HEK293 (cell line): ENCODE results near the gene GPR15.

Experiments used
- CTCF ChIA-PET: fragments of 350-600 bp; formaldehyde crosslinking; extraction: SDS; loops from one replicate; lab custom pipeline; 2021; ENCODE audit warnings: antibody characterized with exemption; lab: Yijun Ruan, JAX
- POLR2A ChIA-PET: fragments of 300-600 bp; formaldehyde crosslinking; extraction: SDS; loops from one replicate; lab custom pipeline; 2020; ENCODE audit warnings: antibody characterized with exemption, inconsistent platforms; lab: Yijun Ruan, JAX
- H3K27ac ChIP-seq: fragments of 200-500 bp; sonication (Bioruptor generic); 2 replicates; pipeline ENCODE4 v1.5.1; 2014; ENCODE audit warnings: low read depth, low read length, control low read depth, inconsistent platforms; ENCODE audit errors: extremely low read depth
- H3K36me3 ChIP-seq, 2 experiments: fragments of 200-500 bp in 1 of 2; sonication (Bioruptor generic) in 1 of 2; 1 replicate in 1 of 2; 2 replicates in 1 of 2; pipeline ENCODE4 v1.5.1; 2014 to 2017; ENCODE audit warnings: inconsistent platforms in 2 of 2, low read length in 2 of 2; ENCODE audit not compliant: control insufficient read depth in 2 of 2, insufficient read depth in 1 of 2
- H3K4me1 ChIP-seq: fragments of 200-500 bp; sonication (Bioruptor generic); 2 replicates; pipeline ENCODE4 v1.5.1; 2014; ENCODE audit warnings: mild to moderate bottlenecking, low read length, inconsistent platforms; ENCODE audit not compliant: control insufficient read depth, insufficient read depth
- H3K4me3 ChIP-seq: 2 replicates; pipeline ENCODE4 v1.5.1; 2011; ENCODE audit warnings: low read depth, mild to moderate bottlenecking, control low read depth, low read length, moderate library complexity
- H3K9me3 ChIP-seq: fragments of 200-500 bp; sonication (Bioruptor generic); 2 replicates; pipeline ENCODE4 v1.5.1; 2014; ENCODE audit warnings: low read depth, low read length, inconsistent platforms; ENCODE audit not compliant: control insufficient read depth, insufficient read depth
- HOXC10 ChIP-seq: sonication (generic); formaldehyde crosslinking; IDR thresholded peaks from 2 replicates; pipeline ENCODE4 v1.8.1; 2023; ENCODE audit warnings: mild to moderate bottlenecking, missing genetic modification reagents
- SCRT1 ChIP-seq: fragments of 450-650 bp; formaldehyde crosslinking; IDR thresholded peaks from 2 replicates; pipeline ENCODE4 v1.5.1; 2016; ENCODE audit warnings: missing biosample characterization, missing genetic modification characterization, borderline replicate concordance
- SETDB1 ChIP-seq: IDR thresholded peaks from one replicate; pipeline ENCODE4 v1.6.1; 2017; ENCODE audit warnings: mild to moderate bottlenecking, low read length, moderate library complexity, mixed read lengths; ENCODE audit not compliant: insufficient read length
- ZNF132 ChIP-seq: fragments of 450-650 bp; formaldehyde crosslinking; IDR thresholded peaks from 2 replicates; pipeline ENCODE4 v1.5.1; 2017; ENCODE audit warnings: missing biosample characterization, missing genetic modification characterization, borderline replicate concordance
- ZNF140 ChIP-seq: fragments of 450-650 bp; formaldehyde crosslinking; IDR thresholded peaks from 2 replicates; pipeline ENCODE4 v1.5.1; 2016; ENCODE audit warnings: missing biosample characterization, missing genetic modification characterization
- ZNF146 ChIP-seq: fragments of 450-650 bp; formaldehyde crosslinking; IDR thresholded peaks from 2 replicates; pipeline ENCODE4 v1.5.1; 2016; ENCODE audit warnings: missing biosample characterization, missing genetic modification characterization
- ZNF248 ChIP-seq: fragments of 450-650 bp; formaldehyde crosslinking; IDR thresholded peaks from 2 replicates; pipeline ENCODE4 v1.5.1; 2017; ENCODE audit warnings: missing biosample characterization, missing genetic modification characterization
- ZNF274 ChIP-seq, 2 experiments: fragments of 200-500 bp in 1 of 2; fragments of 450-650 bp in 1 of 2; sonication (Bioruptor generic) in 1 of 2; formaldehyde crosslinking in 1 of 2; IDR thresholded peaks; 2 replicates each; pipeline versions ENCODE4 v1.5.1 to v1.6.1; 2014 to 2016; ENCODE audit warnings: borderline replicate concordance in 1 of 2, inconsistent platforms in 1 of 2, low read length in 1 of 2, missing biosample characterization in 1 of 2, missing genetic modification characterization in 1 of 2
- ZNF302 ChIP-seq: fragments of 450-650 bp; formaldehyde crosslinking; IDR thresholded peaks from 2 replicates; pipeline ENCODE4 v1.5.1; 2016; ENCODE audit warnings: missing biosample characterization, missing genetic modification characterization, low read depth
- ZNF658 ChIP-seq: fragments of 450-650 bp; formaldehyde crosslinking; IDR thresholded peaks from 2 replicates; pipeline ENCODE4; 2016; ENCODE audit warnings: missing biosample characterization, missing genetic modification characterization
- ZNF843 ChIP-seq: fragments of 450-650 bp; formaldehyde crosslinking; IDR thresholded peaks from 2 replicates; pipeline ENCODE4 v1.5.1; 2016; ENCODE audit warnings: missing biosample characterization, missing genetic modification characterization
- TF ChIP-seq, protein P1 (sequence below): fragments of 450-650 bp; formaldehyde crosslinking; IDR thresholded peaks from 2 replicates; pipeline ENCODE4 v1.5.1; 2016; ENCODE audit warnings: missing biosample characterization, missing genetic modification characterization
- TF ChIP-seq, protein P2 (sequence below): IDR thresholded peaks from 2 replicates; pipeline ENCODE4 v1.6.1; 2011; ENCODE audit warnings: mild to moderate bottlenecking, low read depth, low read length, borderline replicate concordance
- TF ChIP-seq, protein P3 (sequence below): fragments of 450-650 bp; formaldehyde crosslinking; IDR thresholded peaks from 2 replicates; pipeline ENCODE4 v1.5.1; 2017; ENCODE audit warnings: missing biosample characterization, missing genetic modification characterization
- TF ChIP-seq, protein P4 (sequence below): fragments of 450-650 bp; IDR thresholded peaks from 2 replicates; pipeline ENCODE4 v1.5.1; 2018; ENCODE audit warnings: missing biosample characterization, missing genetic modification characterization
- TF ChIP-seq, protein P5 (sequence below): sonication (generic); formaldehyde crosslinking; IDR thresholded peaks from 2 replicates; pipeline ENCODE4 v1.8.1; 2022; ENCODE audit warnings: mild to moderate bottlenecking, moderate library complexity, missing genetic modification reagents
- TF ChIP-seq, protein P6 (sequence below): fragments of 450-650 bp; formaldehyde crosslinking; IDR thresholded peaks from 2 replicates; pipeline ENCODE4 v1.5.1; 2016; ENCODE audit warnings: missing biosample characterization, missing genetic modification characterization
- TF ChIP-seq, protein P7 (sequence below): fragments of 450-650 bp; formaldehyde crosslinking; IDR thresholded peaks from 2 replicates; pipeline ENCODE4 v1.5.1; 2016; ENCODE audit warnings: missing biosample characterization, missing genetic modification characterization

GPR15 gene

DNA sequence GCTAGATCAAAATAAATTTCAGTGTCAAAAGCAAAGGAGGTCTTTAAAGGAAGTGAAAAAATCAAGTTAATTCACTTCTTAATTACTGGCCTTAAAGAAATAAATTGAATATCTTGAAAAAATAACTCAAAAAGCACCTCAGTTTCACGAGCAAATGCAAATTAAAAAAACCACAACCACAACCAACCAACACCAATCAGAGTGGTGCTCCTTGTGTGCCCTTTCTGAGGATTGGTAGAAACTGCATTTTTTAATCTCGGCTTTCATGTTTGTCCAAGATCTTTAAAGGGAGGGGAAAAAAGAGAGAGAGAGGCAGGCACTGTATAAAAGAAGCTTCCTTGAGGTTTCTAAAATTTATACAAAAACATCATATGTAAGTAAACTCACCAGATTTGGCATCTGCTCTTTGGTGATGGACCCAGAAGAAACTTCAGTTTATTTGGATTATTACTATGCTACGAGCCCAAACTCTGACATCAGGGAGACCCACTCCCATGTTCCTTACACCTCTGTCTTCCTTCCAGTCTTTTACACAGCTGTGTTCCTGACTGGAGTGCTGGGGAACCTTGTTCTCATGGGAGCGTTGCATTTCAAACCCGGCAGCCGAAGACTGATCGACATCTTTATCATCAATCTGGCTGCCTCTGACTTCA is at the start of gene GPR15:
GPR15 (plus strand) TSS at position 357 of the 653 bp plus-strand sequence; CDS start at position 413, 56 bp downstream.
- H3K9me3 ChIP-seq: no peaks in the 10 kb centered on the region
- ChIA-PET POLR2A (no interaction called here), CTCF (no interaction called here)
- H3K27ac ChIP-seq: no peak within 1 kb of the TSS
- H3K4me3 ChIP-seq: no peak within 1 kb of the TSS
- H3K36me3 ChIP-seq: no peaks in the 10 kb centered on the region
- no peaks in the 10 kb centered on the region for H3K4me1 ChIP-seq
- TF ChIP-seq SCRT1 (no peak), ZNF658 (tag by site-specific recombination) (no peak), ZNF146 (tag by site-specific recombination) (no peak), ZNF248 (tag by site-specific recombination) (no peak), ZNF843 (no peak), ZNF302 (tag by site-specific recombination) (no peak), HOXC10 (no peak), ZNF140 (tag by site-specific recombination) (no peak), SETDB1 (no peak), ZNF274 (IDR thresholded peaks at IDR 0.05; ENCODE audit: low read length) (no peak), ZNF274 (tag by site-specific recombination; IDR thresholded peaks at IDR 0.05; ENCODE audit: borderline replicate concordance) (no peak), ZNF132 (tag by site-specific recombination) (no peak)
- TF ChIP-seq, protein P1, sequence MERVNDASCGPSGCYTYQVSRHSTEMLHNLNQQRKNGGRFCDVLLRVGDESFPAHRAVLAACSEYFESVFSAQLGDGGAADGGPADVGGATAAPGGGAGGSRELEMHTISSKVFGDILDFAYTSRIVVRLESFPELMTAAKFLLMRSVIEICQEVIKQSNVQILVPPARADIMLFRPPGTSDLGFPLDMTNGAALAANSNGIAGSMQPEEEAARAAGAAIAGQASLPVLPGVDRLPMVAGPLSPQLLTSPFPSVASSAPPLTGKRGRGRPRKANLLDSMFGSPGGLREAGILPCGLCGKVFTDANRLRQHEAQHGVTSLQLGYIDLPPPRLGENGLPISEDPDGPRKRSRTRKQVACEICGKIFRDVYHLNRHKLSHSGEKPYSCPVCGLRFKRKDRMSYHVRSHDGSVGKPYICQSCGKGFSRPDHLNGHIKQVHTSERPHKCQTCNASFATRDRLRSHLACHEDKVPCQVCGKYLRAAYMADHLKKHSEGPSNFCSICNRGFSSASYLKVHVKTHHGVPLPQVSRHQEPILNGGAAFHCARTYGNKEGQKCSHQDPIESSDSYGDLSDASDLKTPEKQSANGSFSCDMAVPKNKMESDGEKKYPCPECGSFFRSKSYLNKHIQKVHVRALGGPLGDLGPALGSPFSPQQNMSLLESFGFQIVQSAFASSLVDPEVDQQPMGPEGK (tag by site-specific recombination): no peak
- TF ChIP-seq, protein P2, sequence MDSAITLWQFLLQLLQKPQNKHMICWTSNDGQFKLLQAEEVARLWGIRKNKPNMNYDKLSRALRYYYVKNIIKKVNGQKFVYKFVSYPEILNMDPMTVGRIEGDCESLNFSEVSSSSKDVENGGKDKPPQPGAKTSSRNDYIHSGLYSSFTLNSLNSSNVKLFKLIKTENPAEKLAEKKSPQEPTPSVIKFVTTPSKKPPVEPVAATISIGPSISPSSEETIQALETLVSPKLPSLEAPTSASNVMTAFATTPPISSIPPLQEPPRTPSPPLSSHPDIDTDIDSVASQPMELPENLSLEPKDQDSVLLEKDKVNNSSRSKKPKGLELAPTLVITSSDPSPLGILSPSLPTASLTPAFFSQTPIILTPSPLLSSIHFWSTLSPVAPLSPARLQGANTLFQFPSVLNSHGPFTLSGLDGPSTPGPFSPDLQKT: no peak
- TF ChIP-seq, protein P3, sequence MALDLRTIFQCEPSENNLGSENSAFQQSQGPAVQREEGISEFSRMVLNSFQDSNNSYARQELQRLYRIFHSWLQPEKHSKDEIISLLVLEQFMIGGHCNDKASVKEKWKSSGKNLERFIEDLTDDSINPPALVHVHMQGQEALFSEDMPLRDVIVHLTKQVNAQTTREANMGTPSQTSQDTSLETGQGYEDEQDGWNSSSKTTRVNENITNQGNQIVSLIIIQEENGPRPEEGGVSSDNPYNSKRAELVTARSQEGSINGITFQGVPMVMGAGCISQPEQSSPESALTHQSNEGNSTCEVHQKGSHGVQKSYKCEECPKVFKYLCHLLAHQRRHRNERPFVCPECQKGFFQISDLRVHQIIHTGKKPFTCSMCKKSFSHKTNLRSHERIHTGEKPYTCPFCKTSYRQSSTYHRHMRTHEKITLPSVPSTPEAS (tag by site-specific recombination): no peak
- TF ChIP-seq, protein P4, sequence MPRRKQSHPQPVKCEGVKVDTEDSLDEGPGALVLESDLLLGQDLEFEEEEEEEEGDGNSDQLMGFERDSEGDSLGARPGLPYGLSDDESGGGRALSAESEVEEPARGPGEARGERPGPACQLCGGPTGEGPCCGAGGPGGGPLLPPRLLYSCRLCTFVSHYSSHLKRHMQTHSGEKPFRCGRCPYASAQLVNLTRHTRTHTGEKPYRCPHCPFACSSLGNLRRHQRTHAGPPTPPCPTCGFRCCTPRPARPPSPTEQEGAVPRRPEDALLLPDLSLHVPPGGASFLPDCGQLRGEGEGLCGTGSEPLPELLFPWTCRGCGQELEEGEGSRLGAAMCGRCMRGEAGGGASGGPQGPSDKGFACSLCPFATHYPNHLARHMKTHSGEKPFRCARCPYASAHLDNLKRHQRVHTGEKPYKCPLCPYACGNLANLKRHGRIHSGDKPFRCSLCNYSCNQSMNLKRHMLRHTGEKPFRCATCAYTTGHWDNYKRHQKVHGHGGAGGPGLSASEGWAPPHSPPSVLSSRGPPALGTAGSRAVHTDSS: no peak
- TF ChIP-seq, protein P5, sequence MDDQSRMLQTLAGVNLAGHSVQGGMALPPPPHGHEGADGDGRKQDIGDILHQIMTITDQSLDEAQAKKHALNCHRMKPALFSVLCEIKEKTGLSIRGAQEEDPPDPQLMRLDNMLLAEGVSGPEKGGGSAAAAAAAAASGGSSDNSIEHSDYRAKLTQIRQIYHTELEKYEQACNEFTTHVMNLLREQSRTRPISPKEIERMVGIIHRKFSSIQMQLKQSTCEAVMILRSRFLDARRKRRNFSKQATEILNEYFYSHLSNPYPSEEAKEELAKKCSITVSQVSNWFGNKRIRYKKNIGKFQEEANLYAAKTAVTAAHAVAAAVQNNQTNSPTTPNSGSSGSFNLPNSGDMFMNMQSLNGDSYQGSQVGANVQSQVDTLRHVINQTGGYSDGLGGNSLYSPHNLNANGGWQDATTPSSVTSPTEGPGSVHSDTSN (CRISPR knock-in tag): no peak
- TF ChIP-seq, protein P6, sequence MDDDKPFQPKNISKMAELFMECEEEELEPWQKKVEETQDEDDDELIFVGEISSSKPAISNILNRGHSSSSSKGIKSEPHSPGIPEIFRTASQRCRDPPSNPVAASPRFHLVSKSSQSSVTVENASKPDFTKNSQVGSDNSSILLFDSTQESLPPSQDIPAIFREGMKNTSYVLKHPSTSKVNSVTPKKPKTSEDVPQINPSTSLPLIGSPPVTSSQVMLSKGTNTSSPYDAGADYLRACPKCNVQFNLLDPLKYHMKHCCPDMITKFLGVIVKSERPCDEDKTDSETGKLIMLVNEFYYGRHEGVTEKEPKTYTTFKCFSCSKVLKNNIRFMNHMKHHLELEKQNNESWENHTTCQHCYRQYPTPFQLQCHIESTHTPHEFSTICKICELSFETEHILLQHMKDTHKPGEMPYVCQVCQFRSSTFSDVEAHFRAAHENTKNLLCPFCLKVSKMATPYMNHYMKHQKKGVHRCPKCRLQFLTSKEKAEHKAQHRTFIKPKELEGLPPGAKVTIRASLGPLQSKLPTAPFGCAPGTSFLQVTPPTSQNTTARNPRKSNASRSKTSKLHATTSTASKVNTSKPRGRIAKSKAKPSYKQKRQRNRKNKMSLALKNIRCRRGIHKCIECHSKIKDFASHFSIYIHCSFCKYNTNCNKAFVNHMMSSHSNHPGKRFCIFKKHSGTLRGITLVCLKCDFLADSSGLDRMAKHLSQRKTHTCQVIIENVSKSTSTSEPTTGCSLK (tag by site-specific recombination): no peak
- TF ChIP-seq, protein P7, sequence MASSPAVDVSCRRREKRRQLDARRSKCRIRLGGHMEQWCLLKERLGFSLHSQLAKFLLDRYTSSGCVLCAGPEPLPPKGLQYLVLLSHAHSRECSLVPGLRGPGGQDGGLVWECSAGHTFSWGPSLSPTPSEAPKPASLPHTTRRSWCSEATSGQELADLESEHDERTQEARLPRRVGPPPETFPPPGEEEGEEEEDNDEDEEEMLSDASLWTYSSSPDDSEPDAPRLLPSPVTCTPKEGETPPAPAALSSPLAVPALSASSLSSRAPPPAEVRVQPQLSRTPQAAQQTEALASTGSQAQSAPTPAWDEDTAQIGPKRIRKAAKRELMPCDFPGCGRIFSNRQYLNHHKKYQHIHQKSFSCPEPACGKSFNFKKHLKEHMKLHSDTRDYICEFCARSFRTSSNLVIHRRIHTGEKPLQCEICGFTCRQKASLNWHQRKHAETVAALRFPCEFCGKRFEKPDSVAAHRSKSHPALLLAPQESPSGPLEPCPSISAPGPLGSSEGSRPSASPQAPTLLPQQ (tag by site-specific recombination): no peak
